ENCODE data around the gene TDRD15. TPM values are rescaled to one million over a fixed set of nuclear protein-coding genes. Genes with fewer than 3 reads are reported as not detected.
A peak's percentile ranks its signal among the peaks of the same experiment; 100 is the strongest.

Gene TDRD15
- total and polyA plus RNA-seq, 2 of the 13 experiments (the other 11 are each of a cell fraction or from before 2014, with no cell fraction given), result 0.12 to 0.29 TPM

DNA sequence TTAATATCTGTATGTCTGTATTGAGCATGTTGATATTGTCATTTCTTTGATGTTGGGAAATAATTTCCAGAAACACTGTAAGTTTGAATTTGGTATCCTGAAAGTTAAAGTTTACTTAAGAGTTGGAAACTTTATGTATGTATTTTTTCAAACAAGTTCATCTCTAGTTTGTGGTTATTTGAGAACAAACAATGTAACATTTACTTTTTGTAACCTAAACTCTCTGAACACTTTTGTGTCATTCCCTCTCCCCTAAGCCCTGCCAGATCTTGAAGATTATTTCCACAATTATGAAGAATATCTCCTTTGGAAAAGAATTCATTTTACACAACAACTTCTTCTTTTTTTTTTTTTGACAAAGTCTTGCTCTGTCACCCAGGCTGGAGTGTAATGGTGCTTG lies 24.9 kb downstream of the TDRD15 start (continued):
- no peak for TF ChIP-seq SMC3 (IDR thresholded peaks at IDR 0.05; ENCODE audit: low read length)
- TF ChIP-seq, protein P1, sequence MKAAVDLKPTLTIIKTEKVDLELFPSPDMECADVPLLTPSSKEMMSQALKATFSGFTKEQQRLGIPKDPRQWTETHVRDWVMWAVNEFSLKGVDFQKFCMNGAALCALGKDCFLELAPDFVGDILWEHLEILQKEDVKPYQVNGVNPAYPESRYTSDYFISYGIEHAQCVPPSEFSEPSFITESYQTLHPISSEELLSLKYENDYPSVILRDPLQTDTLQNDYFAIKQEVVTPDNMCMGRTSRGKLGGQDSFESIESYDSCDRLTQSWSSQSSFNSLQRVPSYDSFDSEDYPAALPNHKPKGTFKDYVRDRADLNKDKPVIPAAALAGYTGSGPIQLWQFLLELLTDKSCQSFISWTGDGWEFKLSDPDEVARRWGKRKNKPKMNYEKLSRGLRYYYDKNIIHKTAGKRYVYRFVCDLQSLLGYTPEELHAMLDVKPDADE (CRISPR knock-in tag; IDR thresholded peaks at IDR 0.05), result no peak
- TF ChIP-seq SRSF9 (IDR thresholded peaks at IDR 0.05; ENCODE audit: borderline replicate concordance, insufficient read depth, low read depth, low read length, poor library complexity, severe bottlenecking), result no peak
- peak; percentile 47 for TF ChIP-seq BCL6 (CRISPR knock-in tag; IDR thresholded peaks at IDR 0.05)
- TF ChIP-seq, protein P2, sequence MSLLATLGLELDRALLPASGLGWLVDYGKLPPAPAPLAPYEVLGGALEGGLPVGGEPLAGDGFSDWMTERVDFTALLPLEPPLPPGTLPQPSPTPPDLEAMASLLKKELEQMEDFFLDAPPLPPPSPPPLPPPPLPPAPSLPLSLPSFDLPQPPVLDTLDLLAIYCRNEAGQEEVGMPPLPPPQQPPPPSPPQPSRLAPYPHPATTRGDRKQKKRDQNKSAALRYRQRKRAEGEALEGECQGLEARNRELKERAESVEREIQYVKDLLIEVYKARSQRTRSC (CRISPR knock-in tag; IDR thresholded peaks at IDR 0.05; ENCODE audit: low read depth), result no peak
- TF ChIP-seq, protein P3, sequence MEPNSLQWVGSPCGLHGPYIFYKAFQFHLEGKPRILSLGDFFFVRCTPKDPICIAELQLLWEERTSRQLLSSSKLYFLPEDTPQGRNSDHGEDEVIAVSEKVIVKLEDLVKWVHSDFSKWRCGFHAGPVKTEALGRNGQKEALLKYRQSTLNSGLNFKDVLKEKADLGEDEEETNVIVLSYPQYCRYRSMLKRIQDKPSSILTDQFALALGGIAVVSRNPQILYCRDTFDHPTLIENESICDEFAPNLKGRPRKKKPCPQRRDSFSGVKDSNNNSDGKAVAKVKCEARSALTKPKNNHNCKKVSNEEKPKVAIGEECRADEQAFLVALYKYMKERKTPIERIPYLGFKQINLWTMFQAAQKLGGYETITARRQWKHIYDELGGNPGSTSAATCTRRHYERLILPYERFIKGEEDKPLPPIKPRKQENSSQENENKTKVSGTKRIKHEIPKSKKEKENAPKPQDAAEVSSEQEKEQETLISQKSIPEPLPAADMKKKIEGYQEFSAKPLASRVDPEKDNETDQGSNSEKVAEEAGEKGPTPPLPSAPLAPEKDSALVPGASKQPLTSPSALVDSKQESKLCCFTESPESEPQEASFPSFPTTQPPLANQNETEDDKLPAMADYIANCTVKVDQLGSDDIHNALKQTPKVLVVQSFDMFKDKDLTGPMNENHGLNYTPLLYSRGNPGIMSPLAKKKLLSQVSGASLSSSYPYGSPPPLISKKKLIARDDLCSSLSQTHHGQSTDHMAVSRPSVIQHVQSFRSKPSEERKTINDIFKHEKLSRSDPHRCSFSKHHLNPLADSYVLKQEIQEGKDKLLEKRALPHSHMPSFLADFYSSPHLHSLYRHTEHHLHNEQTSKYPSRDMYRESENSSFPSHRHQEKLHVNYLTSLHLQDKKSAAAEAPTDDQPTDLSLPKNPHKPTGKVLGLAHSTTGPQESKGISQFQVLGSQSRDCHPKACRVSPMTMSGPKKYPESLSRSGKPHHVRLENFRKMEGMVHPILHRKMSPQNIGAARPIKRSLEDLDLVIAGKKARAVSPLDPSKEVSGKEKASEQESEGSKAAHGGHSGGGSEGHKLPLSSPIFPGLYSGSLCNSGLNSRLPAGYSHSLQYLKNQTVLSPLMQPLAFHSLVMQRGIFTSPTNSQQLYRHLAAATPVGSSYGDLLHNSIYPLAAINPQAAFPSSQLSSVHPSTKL (CRISPR knock-in tag; IDR thresholded peaks at IDR 0.05), result peak; percentile 51; the same call in 1 of the 2 replicates
- peak; percentile 87; the same call in 1 of the 2 replicates for TF ChIP-seq SIX1 (CRISPR knock-in tag; IDR thresholded peaks at IDR 0.05; ENCODE audit: borderline replicate concordance)
- TF ChIP-seq FOXA1 (IDR thresholded peaks at IDR 0.05), result no peak
- 0 out of 2 replicates have a peak, but pooled peaks have one; percentile 11 for TF ChIP-seq FOXA1 (CRISPR knock-in tag; IDR thresholded peaks at IDR 0.05)
- no peak for TF ChIP-seq REPIN1 (CRISPR knock-in tag; IDR thresholded peaks at IDR 0.05; ENCODE audit: borderline replicate concordance, low read depth)
- no peak for TF ChIP-seq EHMT2 (IDR thresholded peaks at IDR 0.05; ENCODE audit: borderline replicate concordance, low read depth, low read length)
- no peak for TF ChIP-seq CCDC6 (CRISPR knock-in tag; IDR thresholded peaks at IDR 0.05)
- TF ChIP-seq FOXP1 (IDR thresholded peaks at IDR 0.05), result no peak
- TF ChIP-seq FOXP1 (CRISPR knock-in tag; IDR thresholded peaks at IDR 0.05), result peak; percentile 36; the same call in 1 of the 2 replicates
- peak; percentile 19; the same call in 1 of the 2 replicates for TF ChIP-seq SAP130 (CRISPR knock-in tag; IDR thresholded peaks at IDR 0.05; ENCODE audit: low read depth)
- TF ChIP-seq, protein P4, sequence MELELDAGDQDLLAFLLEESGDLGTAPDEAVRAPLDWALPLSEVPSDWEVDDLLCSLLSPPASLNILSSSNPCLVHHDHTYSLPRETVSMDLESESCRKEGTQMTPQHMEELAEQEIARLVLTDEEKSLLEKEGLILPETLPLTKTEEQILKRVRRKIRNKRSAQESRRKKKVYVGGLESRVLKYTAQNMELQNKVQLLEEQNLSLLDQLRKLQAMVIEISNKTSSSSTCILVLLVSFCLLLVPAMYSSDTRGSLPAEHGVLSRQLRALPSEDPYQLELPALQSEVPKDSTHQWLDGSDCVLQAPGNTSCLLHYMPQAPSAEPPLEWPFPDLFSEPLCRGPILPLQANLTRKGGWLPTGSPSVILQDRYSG (CRISPR knock-in tag; IDR thresholded peaks at IDR 0.05), result no peak
- TF ChIP-seq ZNF160 (CRISPR knock-in tag; IDR thresholded peaks at IDR 0.05), result no peak
- TF ChIP-seq KMT2A (CRISPR knock-in tag; IDR thresholded peaks at IDR 0.05), result no peak
- TF ChIP-seq, protein P5, sequence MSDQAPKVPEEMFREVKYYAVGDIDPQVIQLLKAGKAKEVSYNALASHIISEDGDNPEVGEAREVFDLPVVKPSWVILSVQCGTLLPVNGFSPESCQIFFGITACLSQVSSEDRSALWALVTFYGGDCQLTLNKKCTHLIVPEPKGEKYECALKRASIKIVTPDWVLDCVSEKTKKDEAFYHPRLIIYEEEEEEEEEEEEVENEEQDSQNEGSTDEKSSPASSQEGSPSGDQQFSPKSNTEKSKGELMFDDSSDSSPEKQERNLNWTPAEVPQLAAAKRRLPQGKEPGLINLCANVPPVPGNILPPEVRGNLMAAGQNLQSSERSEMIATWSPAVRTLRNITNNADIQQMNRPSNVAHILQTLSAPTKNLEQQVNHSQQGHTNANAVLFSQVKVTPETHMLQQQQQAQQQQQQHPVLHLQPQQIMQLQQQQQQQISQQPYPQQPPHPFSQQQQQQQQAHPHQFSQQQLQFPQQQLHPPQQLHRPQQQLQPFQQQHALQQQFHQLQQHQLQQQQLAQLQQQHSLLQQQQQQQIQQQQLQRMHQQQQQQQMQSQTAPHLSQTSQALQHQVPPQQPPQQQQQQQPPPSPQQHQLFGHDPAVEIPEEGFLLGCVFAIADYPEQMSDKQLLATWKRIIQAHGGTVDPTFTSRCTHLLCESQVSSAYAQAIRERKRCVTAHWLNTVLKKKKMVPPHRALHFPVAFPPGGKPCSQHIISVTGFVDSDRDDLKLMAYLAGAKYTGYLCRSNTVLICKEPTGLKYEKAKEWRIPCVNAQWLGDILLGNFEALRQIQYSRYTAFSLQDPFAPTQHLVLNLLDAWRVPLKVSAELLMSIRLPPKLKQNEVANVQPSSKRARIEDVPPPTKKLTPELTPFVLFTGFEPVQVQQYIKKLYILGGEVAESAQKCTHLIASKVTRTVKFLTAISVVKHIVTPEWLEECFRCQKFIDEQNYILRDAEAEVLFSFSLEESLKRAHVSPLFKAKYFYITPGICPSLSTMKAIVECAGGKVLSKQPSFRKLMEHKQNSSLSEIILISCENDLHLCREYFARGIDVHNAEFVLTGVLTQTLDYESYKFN (CRISPR knock-in tag; conservative IDR thresholded peaks at IDR 0.05), result peak; percentile 46; the same call in 1 of the 2 replicates
- TF ChIP-seq NFATC3 (CRISPR knock-in tag; IDR thresholded peaks at IDR 0.05), result no peak

All from HepG2 (cell line).